Stimulated activated CD4-positive, alpha-beta T cell treated with anti-CD3 and anti-CD28 coated beads, TNF-alpha, amount 100 ng/mL, for 1 hour (primary cell): ENCODE data around the gene BMERB1.
"Not testable (repeated sequence)": the region's sequence is repeated elsewhere in the genome, so short reads cannot be mapped to it uniquely, and the experiment has no call there.

Experiments used
- DNase-seq, 3 donors: peaks; one replicate each; pipeline ENCODE4 v3.0.0-alpha.2; 2020; ENCODE audit warnings: low read depth in 3 of 3, low spot score in 1 of 3

Gene BMERB1

DNA sequence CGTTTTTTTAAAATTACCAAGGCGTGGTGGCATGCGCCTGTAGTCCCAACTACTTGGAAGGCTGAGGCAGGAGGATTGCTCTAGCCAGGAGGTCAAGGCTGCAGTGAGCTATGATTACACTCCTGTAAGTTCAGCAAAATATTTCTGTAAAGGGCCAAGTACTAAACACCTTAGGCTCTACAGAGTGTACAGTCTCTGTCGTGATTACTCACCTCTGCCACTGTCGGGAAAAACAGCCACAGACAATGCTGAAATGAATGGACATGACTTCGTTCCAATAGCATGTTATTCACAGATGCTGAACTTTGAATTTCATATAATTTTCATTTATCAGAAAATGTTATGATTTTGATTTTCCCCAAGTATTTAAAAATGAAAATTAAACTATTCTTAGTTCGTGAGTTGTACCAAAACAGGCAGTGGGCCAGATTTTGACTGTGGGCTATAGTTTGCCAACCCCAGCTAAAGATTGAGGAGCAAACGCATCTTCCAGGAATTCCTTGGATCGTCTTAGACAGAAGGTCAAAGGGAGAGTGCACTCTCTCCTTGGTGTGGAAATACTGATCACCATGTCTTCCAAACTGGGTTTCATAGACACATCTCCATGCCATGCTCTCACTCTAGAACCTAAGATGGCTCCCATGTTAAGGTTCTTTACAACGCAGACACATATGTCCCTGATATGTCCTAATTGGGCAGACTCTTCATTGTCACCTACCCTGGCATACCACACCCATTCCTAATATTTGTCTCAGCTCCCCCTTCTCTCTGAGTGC, 119.1 kb downstream of the BMERB1 start:
- DNase-seq, result no peak

DNA sequence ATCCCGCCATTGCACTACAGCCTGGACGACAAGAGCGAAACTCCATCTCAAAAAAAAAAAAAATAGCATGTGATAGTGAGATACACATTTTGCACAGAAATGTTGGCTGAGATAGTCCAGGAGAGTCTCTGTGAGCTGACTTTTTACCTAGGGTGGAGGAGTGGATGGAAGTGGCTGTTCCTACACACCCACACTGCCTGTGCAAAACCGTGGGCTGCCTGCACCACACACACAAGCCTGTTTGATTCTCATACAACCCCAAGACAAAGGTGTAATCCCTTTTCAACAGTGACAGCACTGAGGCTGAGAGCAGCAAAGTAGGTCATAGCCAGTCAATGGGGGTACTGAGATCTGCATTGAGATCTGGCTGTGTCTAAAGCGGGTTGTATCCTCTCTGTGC, 121.7 kb downstream of the BMERB1 start:
- DNase-seq, result no peak

GRCh38 chr16:15557258-15557657, 122.9 kb downstream of the BMERB1 start:
- no peak for DNase-seq

DNA sequence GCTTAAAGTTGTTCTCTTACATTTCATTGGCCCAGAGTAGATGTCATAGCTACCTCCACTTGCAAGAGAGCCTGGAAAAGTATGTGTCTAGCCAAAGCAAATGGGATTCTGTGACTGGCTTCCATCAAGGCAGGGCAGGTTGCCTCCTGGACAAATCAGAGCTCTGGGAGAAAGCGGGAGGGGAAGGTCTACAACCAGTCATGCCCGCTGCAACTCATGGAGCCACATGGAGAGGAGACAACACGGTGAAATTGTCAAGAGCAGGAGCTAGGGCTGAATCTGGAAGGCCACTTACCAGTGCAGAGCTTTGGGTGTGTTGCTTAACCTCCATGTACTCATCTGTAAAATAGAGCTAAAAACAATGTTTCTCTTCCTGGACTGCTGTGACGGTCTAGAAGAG, 124.8 kb downstream of the BMERB1 start:
- DNase-seq, result no peak

GRCh38 chr16:15564604-15565339, 130.4 kb downstream of the BMERB1 start:
- no peak for DNase-seq

- DNase-seq, result no peak
These were observed 131.7 kb downstream of the BMERB1 start for GRCh38 chr16:15566095-15566494.

DNA sequence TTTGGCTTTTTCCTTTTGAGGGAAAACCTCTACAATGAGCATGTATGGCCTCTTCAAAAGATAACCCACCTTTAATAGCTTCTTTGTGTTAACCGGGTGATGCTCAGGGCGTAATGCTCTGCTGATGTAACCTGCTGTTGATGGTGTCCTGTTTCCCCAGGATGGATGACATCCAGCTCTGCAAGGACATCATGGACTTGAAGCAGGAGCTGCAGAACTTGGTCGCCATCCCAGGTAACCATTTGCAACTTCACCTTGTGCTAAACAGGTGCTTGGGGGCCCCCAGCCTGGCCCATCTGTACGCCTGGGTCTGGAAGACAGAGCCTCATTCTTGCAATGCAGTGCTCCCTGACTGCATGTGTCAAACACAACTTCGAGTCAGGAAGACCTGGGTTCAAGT, 133.4 kb downstream of the BMERB1 start:
- DNase-seq, result no peak

DNA sequence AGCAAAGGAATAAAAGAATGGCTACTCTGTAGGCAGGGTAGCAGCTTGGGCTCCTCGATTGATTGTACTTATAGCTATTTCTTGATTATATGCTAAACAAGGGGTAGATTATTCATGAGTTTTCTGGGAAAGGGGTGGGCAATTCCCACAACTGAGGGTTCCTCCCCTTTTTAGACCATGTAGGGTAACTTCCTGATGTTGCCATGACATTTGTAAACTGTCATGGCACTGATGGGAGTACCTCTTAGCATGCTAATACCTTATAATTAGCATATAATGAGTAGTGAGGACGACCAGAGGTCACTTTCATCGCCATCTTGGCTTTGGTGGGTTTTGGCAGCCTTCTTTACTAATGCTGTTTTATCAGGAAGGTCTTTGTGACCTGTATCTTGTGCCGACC, 136.3 kb downstream of the BMERB1 start:
- DNase-seq, result not testable (repeated sequence)

DNA sequence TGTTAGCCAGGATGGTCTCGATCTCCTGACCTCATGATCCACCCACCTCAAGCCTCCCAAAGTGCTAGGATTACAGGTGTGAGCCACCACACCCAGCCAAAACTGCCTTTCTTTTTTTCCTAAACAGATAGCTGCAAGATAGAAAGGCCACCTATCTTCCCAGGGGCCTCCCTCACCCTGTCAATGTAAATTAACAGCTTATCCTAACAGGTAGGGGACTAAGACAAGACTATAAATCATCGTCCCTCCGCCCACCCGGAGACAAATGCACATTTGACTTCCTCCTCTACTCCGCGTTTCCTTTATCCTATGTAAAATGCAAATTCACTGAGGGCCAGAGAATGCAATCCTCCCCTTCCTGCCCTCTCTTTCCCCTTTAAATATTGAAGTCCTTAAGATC, 137.2 kb downstream of the BMERB1 start:
- DNase-seq, result no peak

DNA sequence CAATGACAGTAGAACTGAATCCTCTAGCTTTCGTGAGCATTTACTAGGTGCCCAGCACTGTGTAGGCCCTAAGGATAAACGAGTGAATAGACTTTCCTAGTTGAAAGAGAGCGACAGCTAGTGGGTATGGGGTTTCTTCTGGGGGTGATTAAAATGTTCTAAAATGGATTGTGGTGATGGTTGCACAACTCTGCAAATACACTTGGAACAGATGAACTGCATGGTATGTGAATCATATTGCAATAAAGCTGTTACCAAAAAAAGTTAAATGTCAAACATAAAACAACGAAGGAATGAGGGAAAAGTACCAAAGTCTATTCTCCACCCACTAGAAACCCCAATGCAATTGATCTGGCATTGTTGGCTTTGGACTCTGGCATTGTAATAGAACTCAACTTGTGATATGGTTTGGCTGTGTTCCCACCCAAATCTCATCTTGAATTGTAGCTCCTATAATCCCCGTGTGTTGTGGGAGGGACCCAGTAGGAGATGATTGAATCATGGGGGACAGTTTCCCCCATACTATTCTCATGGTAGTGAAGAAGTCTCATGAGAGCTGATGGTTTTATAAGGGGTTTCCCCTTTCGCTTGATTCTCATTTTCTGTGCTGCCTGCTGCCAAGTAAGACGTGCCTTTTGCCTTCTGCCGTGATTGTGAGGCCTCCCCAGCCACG, 138.1 kb downstream of the BMERB1 start:
- no peak for DNase-seq

- no peak for DNase-seq
These were observed 139.0 kb downstream of the BMERB1 start for GRCh38 chr16:15573274-15573895.

- DNase-seq, result not testable (repeated sequence)
These were observed 139.7 kb downstream of the BMERB1 start for GRCh38 chr16:15573896-15574613.

DNA sequence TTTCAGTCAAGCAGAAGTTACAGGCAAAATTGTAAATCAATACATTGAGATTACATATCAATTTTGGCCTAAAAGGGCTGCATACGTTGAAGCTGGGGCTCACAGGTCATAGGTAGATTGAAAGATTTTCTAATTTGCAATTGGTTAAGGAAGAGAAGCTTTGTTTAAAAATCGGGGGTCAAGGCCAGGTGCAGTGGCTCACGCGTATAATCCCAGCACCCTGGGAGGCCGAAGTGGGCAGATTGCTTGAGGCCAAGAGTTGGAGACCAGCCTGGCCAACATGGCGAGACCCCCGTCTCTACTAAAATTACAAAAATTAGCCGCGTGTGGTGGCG, 140.2 kb downstream of the BMERB1 start:
- no peak for DNase-seq

- no peak for DNase-seq
These were observed 141.1 kb downstream of the BMERB1 start for GRCh38 chr16:15575293-15576049.

DNA sequence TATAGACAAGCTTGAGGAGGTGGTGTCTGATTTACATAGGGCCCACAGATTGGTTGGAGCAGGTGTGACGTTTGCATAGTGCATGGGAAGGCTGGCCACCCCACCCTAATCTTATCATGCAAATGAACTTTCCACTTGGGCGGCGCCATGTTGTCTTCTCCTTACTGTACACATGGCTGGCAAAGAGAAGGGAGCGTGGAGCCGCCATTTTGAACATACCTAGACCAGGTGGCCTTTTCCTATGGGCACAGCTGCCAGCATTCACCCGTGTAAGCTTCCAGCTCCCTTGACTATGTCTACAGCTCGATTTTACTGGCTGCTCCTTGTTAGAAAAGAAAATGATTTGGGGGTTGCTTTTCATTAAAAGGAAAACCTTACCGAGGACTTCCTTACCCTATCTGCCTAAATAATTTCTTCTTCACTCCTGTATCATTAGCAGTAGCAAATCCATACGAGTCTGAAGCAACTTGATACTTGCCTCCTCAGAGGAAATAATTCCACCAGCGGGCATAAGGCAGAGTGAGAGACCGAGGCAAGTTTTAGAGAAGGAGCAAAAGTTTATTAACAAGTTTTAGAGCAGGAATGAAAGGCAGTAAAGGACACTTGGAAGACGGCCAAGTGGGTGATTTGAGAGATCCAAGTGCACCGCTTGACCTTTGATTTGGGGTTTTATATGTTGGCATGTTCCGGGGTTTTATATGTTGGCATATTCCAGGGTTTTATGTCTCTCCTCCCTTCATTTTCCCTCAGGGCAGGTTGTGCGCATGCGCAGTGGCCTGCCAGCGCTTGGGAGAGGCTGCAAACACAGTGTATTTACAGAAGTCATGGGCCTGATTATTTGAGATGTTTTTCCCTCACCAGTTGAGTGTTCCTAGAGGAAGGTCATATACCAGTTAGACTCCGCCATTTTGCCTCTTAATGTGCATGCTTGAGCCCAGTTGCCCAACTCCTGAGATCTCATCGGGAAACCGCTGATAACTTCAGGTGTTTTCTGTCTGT, 142.9 kb downstream of the BMERB1 start:
- DNase-seq, result no peak

DNA sequence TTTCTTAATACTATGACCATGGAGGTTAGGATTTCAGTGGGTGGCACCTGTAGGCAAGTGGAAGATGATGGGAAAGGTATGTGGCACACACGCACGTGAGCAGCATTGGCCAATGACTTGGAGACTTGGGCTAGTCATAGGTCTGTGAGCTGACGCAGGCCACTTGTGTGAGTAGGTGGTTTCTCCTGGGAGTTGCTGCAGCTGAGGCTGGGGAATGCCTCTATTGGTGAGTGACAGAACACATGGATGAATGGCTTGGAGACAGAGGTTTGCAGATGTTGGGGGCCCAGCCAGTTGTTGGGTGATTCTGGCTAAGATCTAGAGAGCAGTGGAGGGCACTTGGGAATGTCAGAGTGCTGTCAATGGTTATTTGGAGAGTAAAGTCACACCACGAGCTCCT, 144.4 kb downstream of the BMERB1 start:
- no peak for DNase-seq

DNA sequence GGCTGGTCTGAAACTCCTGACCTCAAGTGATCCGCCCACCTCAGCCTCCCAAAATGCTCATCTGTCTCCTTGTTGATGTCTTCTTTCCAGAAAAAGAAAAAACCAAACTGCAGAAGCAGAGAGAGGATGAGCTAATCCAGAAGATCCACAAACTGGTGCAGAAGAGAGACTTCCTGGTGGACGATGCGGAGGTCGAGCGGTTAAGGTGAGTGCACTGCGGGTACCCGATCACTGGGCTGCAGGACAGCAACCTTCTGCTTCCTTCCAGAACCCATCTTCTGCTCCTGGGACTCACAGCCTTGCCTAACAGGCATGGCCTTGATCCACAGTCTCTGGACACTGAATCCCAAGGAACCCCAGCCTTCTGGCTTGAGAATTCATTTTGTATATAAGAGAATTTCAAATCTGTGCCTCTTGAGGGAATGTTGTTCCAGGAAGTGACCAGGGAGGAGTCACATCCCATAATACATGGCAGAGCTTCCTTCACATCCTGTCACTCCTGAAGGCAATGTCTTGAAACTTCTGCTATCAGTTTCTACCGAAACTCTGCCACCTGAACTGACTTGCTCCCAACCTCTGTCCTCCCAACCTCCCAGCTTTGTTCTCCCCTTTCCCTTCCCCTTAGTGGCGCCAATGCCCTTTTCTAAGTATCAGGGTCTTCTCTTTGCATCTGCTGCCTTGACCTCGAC, 146.9 kb downstream of the BMERB1 start:
- DNase-seq, result no peak

- no peak for DNase-seq
These were observed 149.1 kb downstream of the BMERB1 start for GRCh38 chr16:15583526-15583925.

DNA sequence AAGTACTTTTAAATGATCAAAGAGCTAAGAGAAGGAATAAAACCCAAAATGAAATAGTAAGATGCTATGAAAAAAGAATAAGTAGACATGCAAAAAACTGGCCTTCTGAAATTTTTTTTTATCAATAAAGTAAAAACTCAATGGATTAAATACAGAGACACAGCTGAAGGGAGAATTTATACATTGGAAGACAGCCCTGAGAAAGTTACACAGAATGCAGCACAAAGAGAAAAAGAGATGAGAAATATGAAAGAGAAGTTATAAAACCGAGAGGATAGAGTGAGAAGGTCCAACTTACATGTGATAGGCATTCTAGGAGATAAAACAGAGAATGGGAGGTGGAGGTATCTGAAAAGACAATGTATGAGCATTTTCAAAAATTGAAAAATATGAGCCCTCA, 151.6 kb downstream of the BMERB1 start:
- no peak for DNase-seq
